Tibial nerve (tissue), 4 donors: ENCODE measurements around the gene MINDY4.

Experiments used
- CTCF ChIP-seq, 5 experiments: fragments of 200-600 bp in 3 of 5; fragments of 450-650 bp in 2 of 5; sonication (generic) in 3 of 5; IDR thresholded peaks; one replicate each; pipeline ENCODE4 v1.5.1; 2016 to 2019; ENCODE audit warnings: antibody characterized with exemption in 5 of 5, mild to moderate bottlenecking in 3 of 5, moderate library complexity in 2 of 5
- EP300 ChIP-seq, 2 donors: sonication (generic); formaldehyde crosslinking; IDR thresholded peaks; one replicate each; pipeline ENCODE4 v1.6.1; 2017; ENCODE audit warnings: antibody characterized with exemption in 2 of 2, mild to moderate bottlenecking in 1 of 2

DNA sequence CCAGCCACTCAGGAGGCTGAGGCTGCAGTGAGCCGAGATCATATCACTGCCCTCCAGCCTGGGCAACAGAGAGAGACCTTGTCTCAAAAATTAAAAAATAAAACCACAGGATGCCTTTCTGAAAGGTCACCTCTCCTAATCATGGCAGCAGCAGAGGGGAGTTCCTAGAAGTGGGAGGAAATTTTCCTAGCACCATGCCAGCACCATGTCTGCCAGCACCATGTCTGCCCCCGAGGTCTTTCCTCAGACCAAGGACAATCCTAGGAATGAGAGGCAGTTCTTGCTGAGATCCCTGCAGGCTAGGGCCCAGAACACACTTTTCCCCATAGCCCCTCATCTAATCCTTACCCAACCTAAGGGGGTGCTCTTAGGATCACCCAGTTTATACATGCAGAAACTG is 41.6 kb upstream of the MINDY4 start:
- no peak for TF ChIP-seq EP300 (IDR thresholded peaks at IDR 0.05)
- no peak for TF ChIP-seq CTCF (IDR thresholded peaks at IDR 0.05)
